Measurements from ENCODE around the gene SYT17. TPM values are rescaled to one million over a fixed set of nuclear protein-coding genes. Genes with fewer than 3 reads are reported as not detected.

Gene SYT17
- polyA plus RNA-seq, 3 donors = 0.81 to 4.9 (median 1.1) TPM

DNA sequence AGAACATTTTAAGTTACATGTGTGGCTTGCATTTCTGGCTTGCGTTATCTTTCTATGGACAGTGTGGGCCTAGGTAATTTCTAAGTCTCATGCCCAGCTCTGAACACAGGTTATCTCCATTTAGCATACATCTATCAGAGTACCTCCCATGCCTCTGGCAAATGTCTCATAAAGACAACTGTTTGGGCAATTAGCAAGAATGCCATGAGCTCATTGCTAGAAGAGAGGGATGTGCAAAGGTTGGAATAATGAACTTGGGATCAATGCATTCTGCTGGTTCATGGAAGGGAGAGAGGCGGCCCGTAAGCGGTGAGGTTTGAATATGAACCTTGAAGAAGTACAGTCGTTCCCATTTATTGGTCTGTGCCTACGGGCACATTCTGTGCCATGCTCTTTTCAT, 14.4 kb downstream of the SYT17 start:
- H3K4me1 ChIP-seq (ENCODE audit: control insufficient read depth in 1 of 2, insufficient read depth in 2 of 2, low read length in 2 of 2) = peaks cover 48 to 50% of the 10 kb centered on the region in 2 donors
- intact Hi-C loops (cut with micrococcal nuclease) = loop anchor here in 1 of 2 donors (5.0 kb wide), 1 partner anchor 40 kb away; no protein-coding TSS in a partner anchor
- no peaks in the 10 kb centered on the region for H3K79me2 ChIP-seq (ENCODE audit: insufficient read depth, low read length)
- no peaks in the 10 kb centered on the region for H3K9me3 ChIP-seq (replicated peaks in 1 of 2; ENCODE audit: control insufficient read depth in 1 of 2, insufficient read depth in 1 of 2, low read length in 2 of 2)
- H4K20me1 ChIP-seq (ENCODE audit: insufficient read depth, low read length) = no peaks in the 10 kb centered on the region
- no peak overlapping the region for H3K4me3 ChIP-seq (replicated peaks in 1 of 3; ENCODE audit: low read depth in 2 of 3, low read length in 3 of 3)
- Mint-ChIP-seq H3K9me3 (peaks cover 0 to 2% (median 0%) of the 10 kb centered on the region in 7 donors), H3K36me3 (peaks cover 0 to 4% of the 10 kb centered on the region in 2 donors), H3K27me3 (ENCODE audit: low read depth in 3 of 3) (peaks cover 0 to 4% (median 0%) of the 10 kb centered on the region in 3 donors), H3K4me3 (no peak overlapping the region), H3K4me1 (peaks cover 45% of the 10 kb centered on the region), H3K27ac (peak overlapping the region in 3 of 7 donors; percentile 41 to 94 (median 42))
- DNase-seq = no peak
- no peak overlapping the region for H3K4me2 ChIP-seq (replicated peaks; ENCODE audit: extremely low read depth, low read length, poor library complexity, severe bottlenecking)
- WGBS (ENCODE audit: insufficient coverage) = 84% methylated on average over 6 of the region's 6 CpGs
- H2AFZ ChIP-seq (ENCODE audit: insufficient read depth, low read depth, low read length, poor library complexity, severe bottlenecking) = no peak overlapping the region
- H3K27ac ChIP-seq (ENCODE audit: low read depth in 1 of 2, low read length in 2 of 2) = peak overlapping the region in 1 of 2 donors; percentile 95
- H3K9ac ChIP-seq (ENCODE audit: insufficient read depth, low read length, poor library complexity, severe bottlenecking) = no peak overlapping the region
- TF ChIP-seq, protein P1, sequence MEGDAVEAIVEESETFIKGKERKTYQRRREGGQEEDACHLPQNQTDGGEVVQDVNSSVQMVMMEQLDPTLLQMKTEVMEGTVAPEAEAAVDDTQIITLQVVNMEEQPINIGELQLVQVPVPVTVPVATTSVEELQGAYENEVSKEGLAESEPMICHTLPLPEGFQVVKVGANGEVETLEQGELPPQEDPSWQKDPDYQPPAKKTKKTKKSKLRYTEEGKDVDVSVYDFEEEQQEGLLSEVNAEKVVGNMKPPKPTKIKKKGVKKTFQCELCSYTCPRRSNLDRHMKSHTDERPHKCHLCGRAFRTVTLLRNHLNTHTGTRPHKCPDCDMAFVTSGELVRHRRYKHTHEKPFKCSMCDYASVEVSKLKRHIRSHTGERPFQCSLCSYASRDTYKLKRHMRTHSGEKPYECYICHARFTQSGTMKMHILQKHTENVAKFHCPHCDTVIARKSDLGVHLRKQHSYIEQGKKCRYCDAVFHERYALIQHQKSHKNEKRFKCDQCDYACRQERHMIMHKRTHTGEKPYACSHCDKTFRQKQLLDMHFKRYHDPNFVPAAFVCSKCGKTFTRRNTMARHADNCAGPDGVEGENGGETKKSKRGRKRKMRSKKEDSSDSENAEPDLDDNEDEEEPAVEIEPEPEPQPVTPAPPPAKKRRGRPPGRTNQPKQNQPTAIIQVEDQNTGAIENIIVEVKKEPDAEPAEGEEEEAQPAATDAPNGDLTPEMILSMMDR (IDR thresholded peaks at IDR 0.05) = no peak
- H3K36me3 ChIP-seq (replicated peaks in 1 of 2; ENCODE audit: control insufficient read depth in 1 of 2, insufficient read depth in 2 of 2, low read length in 2 of 2) = no peaks in the 10 kb centered on the region
- no peaks in the 10 kb centered on the region for H3K27me3 ChIP-seq (ENCODE audit: control insufficient read depth in 2 of 2, insufficient read depth in 2 of 2, low read length in 2 of 2)

DNA sequence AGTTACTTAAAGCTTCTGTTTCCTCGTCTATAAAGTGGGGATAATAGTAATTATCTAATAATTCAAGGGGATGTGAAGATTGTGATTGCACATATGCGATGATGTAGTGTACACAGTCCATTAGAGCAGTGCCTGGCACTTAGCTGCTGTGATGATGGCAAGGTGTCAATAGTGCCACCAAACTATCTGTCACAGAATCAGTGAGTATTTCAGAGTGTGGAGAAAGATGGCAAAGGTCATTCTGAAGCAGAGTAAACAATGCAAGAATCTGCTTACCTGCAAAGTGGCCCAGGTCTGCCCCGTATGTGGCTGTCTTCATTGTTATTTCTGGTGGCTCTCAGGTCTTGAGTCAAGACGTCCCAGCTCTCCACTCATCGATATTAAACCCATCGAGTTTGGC, 15.1 kb downstream of the SYT17 start:
- no peaks in the 10 kb centered on the region for H3K36me3 ChIP-seq (replicated peaks in 1 of 2; ENCODE audit: control insufficient read depth in 1 of 2, insufficient read depth in 2 of 2, low read length in 2 of 2)
- 95% methylated on average over 5 of the region's 6 CpGs for WGBS (ENCODE audit: insufficient coverage)
- no peak overlapping the region for H3K9ac ChIP-seq (ENCODE audit: insufficient read depth, low read length, poor library complexity, severe bottlenecking)
- H3K27me3 Mint-ChIP-seq (ENCODE audit: low read depth in 3 of 3) = peaks cover 0 to 2% (median 0%) of the 10 kb centered on the region in 3 donors
- no peaks in the 10 kb centered on the region for H4K20me1 ChIP-seq (ENCODE audit: insufficient read depth, low read length)
- no peaks in the 10 kb centered on the region for H3K79me2 ChIP-seq (ENCODE audit: insufficient read depth, low read length)
- no peak overlapping the region for H2AFZ ChIP-seq (ENCODE audit: insufficient read depth, low read depth, low read length, poor library complexity, severe bottlenecking)
- peaks cover 45% of the 10 kb centered on the region for H3K4me1 Mint-ChIP-seq
- peak overlapping the region in 1 of 3 experiments; percentile 52 for H3K4me3 ChIP-seq (replicated peaks in 1 of 3; ENCODE audit: low read depth in 2 of 3, low read length in 3 of 3)
- peak overlapping the region; percentile 95 to 98 for H3K27ac ChIP-seq (ENCODE audit: low read depth in 1 of 2, low read length in 2 of 2)
- TF ChIP-seq, protein P1 (IDR thresholded peaks at IDR 0.05) = no peak
- no peaks in the 10 kb centered on the region for H3K9me3 ChIP-seq (replicated peaks in 1 of 2; ENCODE audit: control insufficient read depth in 1 of 2, insufficient read depth in 1 of 2, low read length in 2 of 2)
- H3K4me2 ChIP-seq (replicated peaks; ENCODE audit: extremely low read depth, low read length, poor library complexity, severe bottlenecking) = peak overlapping the region; percentile 69
- H3K27ac Mint-ChIP-seq = peak overlapping the region; percentile 94 to 99 (median 98)
- H3K9me3 Mint-ChIP-seq = peaks cover 0 to 2% (median 0%) of the 10 kb centered on the region in 7 donors
- H3K27me3 ChIP-seq (ENCODE audit: control insufficient read depth in 2 of 2, insufficient read depth in 2 of 2, low read length in 2 of 2) = no peaks in the 10 kb centered on the region
- H3K4me3 Mint-ChIP-seq = peak overlapping the region in 1 of 2 donors; percentile 42
- intact Hi-C loops (cut with micrococcal nuclease) = loop anchor here in 1 of 2 donors (5.0 kb wide), 1 partner anchor 39 kb away; no protein-coding TSS in a partner anchor
- peaks cover 48 to 50% of the 10 kb centered on the region in 2 donors for H3K4me1 ChIP-seq (ENCODE audit: control insufficient read depth in 1 of 2, insufficient read depth in 2 of 2, low read length in 2 of 2)
- DNase-seq = no peak
- H3K36me3 Mint-ChIP-seq = peaks cover 0 to 4% of the 10 kb centered on the region in 2 donors
